NOMO-1 treated with dmso at 0.1 percent for 144 hours (cell line): ENCODE data around the gene IFNGR1.
"Not testable (repeated sequence)": the region's sequence is repeated elsewhere in the genome, so short reads cannot be mapped to it uniquely, and the experiment has no call there.

Experiments
- DNase-seq: peaks from one replicate; lab custom pipeline; 2025; ENCODE audit not compliant: unreplicated experiment; lab: John Stamatoyannopoulos, UW

The IFNGR1 gene

DNA sequence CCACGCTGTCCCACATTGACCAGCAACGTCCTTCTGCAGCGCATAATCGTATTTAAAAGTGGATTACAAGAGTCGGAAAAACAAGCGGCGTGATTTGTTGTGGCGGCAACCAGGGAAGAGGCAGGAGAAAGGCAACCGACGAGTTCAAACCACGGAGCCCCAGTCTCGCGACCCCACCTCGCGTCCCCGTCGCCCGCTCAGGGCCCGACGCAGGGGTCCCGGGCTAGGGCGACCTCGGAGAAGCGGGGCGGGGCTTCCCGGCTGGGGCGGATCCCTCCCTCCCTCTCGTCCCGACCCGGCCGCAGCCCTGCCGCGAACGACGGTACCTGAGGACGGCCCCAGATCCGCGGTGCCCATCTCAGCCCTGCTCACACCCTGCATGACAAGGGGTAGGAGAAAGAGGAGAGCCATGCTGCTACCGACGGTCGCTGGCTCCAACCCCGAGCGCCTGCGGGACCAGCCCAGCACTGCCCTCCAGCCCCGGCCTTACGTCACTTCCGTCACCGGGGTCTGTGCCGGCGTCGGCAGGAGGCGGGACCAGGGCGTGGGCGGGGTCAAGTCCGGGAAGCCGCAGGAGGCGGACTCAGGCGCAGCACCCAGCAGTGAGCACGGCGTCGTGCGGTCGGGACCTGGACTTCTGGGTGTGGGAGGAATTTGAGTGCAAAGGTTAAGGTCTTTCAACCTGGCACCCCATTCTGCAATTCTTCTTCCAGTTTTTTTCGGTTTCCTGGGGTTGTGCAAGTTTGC, at the start of gene IFNGR1:
TSS of gene IFNGR1 (minus strand) at position 469 of the 747 bp plus-strand sequence. CDS start at position 411, 58 bp downstream.
- DNase-seq = peak; percentile 96

- DNase-seq = no peak
Observed at GRCh38 chr6:137268911-137269310, 49.7 kb upstream of the IFNGR1 start.

GRCh38 chr6:137266309-137266586, 47.1 kb upstream of the IFNGR1 start:
- DNase-seq = no peak

DNA sequence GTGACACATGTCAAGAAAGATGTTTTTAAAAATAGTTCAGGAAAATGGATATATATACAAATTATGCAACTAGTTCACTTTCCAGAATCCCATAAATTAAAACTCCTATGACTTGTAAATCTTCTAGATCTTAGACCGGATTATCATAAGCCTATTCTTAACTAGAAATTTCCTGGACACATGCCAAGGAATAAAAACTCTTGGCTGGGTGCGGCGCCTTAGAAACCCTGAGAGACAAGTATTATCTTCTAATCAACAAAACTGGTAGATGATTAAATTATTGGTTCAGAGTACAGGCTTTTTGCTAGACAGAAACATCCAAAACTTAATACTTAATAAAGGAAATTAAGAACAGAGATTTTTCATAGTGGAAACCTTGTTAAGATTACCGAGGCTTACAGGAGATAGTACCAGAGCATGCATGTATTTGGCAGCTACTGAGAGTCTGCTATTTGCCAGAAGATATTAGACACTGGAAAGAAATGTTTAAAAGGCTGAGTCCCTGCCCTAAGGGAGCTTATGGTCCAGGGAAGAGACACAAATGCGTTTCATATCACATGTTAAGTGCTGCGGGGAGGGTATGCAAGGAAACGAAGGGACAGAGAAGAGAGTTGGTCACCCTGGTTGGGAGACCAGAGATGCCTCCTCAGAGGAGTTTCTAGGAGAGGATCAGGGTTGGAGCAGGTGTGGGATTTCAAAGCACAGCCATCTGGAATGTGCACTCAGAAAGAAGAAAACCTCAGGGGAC, 46.5 kb upstream of the IFNGR1 start:
- no peak for DNase-seq

DNA sequence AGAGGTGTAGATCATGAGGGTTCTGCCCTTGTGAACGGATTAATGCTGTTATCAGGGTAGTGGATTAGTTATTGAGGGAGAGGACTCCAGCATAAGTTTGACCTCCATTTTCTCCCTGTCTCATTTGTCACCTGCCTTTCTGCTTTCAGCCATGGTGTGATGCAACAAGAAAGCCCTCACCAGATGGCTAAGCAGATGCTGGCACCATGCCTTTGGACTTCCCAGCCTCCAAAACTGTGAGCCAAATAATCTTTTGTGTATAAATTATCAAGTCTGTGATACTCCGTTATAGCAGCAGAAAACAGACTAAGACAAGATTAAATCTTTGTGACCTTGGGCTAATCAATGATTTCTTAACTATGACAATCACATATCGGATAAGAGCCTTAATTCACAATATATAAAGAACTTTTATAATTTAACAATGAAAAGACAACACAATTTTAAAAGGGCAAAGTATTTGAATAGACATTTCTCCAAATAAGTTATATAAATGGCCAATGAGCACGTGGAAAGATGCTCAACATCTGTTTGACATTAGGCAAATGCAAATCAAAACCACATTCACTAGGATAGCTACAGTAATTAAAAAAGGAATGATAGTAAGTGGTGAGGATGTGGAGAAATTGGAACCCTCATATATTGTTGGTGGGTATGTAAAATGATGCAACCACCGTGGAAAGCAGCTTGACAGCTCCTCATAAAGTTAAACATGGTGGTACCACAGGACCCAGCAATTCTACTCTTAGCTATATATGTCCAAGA, 45.3 kb upstream of the IFNGR1 start:
- no peak for DNase-seq

GRCh38 chr6:137261761-137262160, 42.6 kb upstream of the IFNGR1 start:
- peak; percentile 28 for DNase-seq

- DNase-seq = no peak
Observed at GRCh38 chr6:137261361-137261760, 42.2 kb upstream of the IFNGR1 start.

GRCh38 chr6:137260217-137260616, 41.0 kb upstream of the IFNGR1 start:
- no peak for DNase-seq

DNA sequence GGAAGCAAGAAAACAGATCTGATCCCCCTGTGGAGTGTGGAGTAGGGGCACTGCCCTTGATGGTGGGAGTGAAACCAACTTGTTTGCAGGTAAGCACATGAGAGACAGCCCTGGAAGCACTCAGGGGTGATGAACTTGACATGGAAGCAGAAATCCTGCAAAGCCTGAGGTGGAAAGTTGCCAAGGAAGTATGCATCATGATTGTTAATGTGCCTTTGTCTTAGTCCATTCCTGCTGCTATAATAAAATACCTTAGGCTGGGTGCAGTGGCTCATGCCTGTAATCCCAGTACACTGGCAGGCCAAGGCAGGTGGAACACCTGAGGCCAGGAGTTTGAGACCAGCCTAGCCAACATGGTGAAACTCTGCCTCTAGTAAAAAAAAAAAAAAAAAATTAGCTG, 40.2 kb upstream of the IFNGR1 start:
- no peak for DNase-seq

- peak; percentile 14 for DNase-seq
Observed at GRCh38 chr6:137258170-137258569, 39.0 kb upstream of the IFNGR1 start.

DNA sequence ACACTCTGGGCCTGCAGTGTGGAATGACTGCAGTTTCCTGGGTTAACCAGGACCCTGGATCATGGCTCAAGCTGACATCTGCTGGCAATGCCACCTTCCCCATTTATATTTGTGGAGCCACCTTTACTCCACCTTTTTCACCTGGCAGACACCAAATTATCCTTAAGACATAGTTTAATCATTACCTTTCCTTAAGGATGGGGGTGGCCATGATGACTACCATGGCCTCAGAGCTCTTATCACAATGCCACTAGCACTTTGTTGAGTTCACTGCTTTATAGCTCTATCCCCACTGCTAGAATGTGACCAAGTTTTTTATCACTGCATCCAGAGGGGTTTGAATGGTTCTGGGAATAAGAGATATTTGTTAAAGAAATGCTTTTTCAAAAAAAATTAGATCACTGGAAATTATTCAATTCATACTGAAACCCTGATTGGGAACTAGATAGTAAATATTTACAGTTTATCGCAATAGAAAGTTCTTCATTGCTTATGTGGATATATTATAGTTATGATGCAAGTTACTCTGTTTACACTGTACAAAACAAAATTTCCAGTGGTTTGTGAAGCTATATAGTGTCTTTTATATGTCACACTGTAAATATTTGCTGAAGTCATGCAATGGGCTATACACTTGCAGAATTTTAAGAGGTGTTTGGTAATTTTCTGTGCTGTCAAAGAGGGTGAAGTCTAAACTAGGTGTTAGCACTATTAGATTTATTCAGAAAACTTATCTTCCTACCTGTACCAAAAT, 37.3 kb upstream of the IFNGR1 start:
- no peak for DNase-seq

DNA sequence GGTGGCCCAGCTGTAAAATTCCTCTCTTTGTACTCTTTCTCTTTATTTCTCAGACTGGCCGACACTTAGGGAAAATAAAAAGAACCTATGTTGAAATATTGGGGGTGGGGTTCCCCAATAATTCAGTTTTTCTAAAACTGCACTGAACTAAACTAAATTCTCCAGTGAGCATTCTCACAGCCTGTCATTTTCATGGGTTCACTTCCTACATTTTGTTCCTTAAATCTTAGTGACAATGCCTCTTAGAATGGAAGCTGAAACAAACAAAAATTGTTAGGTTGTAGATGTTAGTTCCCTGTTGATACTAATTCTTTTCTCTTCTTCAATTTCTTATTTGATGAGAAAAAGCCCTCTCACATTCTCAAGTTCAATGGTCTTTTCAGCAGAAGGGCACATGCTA, 35.8 kb upstream of the IFNGR1 start:
- DNase-seq = no peak

- not testable (repeated sequence) for DNase-seq
Observed at GRCh38 chr6:137254430-137254829, 35.2 kb upstream of the IFNGR1 start.

GRCh38 chr6:137248702-137249101, 29.5 kb upstream of the IFNGR1 start:
- DNase-seq = peak; percentile 48

GRCh38 chr6:137247724-137248123, 28.5 kb upstream of the IFNGR1 start:
- DNase-seq = no peak

- DNase-seq = no peak
Observed at GRCh38 chr6:137246791-137247202, 27.6 kb upstream of the IFNGR1 start.

DNA sequence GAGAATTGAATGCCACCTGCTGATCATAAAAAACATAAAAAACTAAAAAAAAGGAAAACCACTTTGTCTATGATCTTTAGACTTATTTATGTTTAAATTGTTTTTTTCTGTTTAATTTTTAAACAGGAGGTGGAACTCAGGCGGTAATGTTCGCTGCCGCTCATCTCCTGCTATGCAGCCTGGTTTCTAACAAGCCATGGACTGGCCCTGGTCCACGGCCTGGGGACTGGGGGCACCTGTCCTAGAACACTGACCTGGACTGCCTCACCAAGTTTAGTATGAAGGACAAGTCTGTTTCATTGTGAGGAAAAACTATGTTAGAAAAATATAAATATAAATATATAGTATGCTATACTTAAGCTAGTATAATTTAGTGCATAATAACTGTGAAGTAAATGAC, 27.0 kb upstream of the IFNGR1 start:
- no peak for DNase-seq

GRCh38 chr6:137241481-137242038, 22.4 kb upstream of the IFNGR1 start:
- no peak for DNase-seq

DNA sequence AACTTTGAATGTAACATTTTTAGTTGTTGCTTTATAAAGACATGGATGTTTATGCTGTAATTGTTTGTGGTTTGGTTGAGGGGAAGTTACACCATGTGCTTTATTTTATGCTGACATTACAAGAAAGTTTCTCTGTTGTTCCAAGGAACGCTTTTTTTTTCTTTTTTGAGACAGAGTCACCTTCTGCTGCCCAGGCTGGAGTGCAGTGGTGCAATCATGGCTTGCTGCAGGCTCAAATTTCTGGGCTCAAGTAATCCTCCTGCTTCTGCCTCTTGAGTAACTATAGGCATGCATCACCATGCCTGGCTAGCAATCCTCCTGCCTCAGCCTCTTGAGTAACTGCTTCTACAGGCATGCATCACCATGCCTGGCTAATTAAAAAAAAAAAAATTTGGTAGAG, 21.0 kb upstream of the IFNGR1 start:
- peak; percentile 82 for DNase-seq

- DNase-seq = no peak
Observed at GRCh38 chr6:137237413-137238170, 18.4 kb upstream of the IFNGR1 start.
